Kidney glomerular epithelial cell (primary cell): Measurements from ENCODE around the gene SVOP.
A peak's percentile ranks its signal among the peaks of the same experiment; 100 is the strongest.

Experiments
- DNase-seq: peaks from one replicate; lab custom pipeline; 2025; lab: John Stamatoyannopoulos, UW

SVOP gene

DNA sequence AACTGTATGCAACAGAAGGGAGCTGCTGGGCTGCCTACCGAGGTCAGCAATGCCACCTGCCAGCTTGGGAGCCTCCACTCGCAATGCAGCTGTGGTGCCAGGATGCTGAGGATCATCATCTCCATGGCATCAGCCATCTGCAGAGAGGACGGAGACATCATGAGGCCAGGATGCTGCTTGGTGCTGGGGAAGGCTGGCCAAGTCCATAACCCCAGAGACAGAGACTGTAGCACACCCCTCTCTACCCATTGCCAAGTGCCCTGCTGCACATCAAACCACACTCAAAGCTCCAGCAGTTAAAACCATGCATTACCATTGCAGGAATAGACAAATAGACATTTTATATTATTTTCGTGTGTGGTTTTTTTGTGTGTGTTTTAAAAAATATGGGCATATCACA lies 43.5 kb downstream of the SVOP start:
- no peak for DNase-seq

DNA sequence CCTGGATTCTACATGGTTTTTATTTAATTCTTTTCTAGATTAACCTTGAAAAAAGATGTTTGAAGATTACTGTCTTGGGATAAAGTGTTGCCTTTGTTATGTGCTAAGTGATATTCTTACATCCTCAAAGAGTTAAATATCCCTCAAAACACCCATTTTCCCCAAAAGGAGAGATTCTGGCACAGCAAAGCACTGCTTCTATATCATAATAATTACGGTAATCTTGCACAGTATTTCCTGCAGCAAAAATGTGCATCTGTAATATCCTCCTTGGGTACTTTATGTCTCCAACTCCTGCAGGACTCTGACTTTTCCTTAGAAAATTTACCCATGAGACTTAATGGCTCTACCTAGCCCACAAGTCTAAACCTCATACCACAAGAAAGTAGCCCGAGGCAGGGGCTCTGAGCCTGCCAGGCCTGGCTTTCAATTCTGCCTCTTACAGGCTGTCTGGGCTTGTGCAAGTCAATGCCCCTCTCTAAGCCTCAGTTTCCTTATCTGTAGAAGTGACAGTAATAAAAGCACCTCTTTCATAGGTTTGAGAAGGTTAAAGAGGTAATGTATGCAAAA lies 45.8 kb downstream of the SVOP start:
- DNase-seq = no peak

DNA sequence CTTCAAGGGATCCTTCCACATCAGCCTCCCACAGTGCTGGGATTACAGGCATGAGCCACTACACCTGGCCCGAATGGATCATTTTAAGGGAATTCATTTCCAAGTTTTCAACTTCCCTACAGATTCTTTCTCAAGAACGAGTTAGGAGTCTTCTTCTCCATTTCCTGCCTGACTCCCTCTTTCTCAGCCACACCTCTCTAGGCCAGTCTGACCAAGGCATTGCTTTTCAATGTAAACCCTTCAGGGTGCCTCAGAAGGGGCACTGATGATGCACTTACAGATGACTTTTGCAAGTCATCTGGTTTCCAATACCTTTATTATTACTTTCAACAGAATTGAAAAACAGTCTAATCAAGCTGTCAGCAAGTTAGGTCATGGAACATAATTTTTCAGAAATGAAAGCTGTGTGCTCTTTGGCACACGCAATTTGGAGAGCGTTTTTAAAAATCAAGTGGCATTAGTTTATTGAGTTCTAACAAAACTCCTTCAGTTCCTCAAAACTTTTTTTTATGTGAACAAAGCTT lies 47.2 kb downstream of the SVOP start:
- DNase-seq = no peak

DNA sequence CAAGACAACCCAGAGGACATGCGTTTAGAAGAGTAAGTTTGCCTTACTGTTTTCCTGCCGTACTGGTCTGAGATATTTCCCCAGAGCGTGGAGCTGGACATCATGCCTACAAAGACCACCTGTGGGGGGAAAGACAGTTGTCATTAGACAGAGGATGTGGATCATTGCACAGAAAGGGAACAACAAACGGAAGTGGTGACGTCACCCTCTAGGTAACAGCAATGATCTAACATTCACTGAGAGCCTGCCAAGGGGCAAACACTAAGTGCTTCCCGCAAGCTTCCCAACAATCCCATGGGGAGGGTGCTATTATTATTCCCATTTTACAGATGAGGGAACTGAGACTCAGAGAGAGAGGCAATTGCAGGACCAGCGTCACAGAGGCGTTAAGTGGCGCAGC lies 48.5 kb downstream of the SVOP start:
- no peak for DNase-seq

DNA sequence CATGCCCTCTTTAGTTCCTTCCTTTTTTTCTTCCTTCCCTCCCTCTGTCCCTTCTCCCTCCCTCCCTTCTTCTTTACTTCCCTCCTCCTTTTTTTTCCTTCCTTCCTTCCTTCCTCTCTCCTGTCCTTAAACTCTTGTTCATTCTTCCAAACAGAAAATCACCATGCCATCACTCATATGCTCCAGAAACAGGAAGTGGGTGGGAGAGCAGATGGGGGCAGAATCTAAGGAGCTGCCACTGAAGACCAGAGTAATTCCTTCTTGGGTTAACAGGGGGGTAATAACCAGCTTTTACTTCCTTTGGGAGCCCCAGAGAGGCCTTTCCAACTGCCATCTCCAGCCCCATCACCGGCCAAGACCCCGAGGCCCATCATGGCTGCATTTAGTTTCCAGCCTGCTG lies 51.2 kb downstream of the SVOP start:
- no peak for DNase-seq

DNA sequence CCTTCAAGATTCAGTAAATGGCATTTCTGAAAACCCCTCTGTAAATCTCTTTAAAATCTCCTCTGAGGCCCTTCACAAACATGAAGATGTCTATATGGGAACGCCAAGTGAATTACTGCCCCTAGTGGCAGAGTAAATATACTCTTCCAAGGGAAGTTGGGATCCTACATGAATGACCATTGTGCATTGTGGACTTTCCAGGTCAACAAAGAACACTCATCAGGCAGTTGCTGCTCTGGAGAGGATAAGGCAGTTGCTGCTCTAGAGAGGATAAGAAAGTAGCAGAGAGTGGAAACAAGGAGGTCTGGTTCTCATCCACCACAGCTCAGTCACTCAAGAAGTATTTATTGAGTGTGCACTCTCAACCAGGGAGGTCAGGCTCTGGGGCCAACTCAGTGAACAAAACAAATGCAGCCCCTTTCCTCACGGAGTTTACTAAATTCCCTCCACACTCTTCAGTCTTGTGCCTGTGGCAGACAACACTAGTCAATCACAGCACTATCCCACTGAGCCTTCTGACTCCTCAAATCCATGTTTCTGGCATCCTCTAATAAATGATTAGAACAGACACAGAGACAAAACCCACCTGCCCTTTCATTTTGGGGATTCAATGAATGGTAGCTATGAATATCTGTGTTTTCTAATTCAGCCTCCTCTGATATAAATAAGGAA lies 52.9 kb downstream of the SVOP start:
- DNase-seq = no peak

DNA sequence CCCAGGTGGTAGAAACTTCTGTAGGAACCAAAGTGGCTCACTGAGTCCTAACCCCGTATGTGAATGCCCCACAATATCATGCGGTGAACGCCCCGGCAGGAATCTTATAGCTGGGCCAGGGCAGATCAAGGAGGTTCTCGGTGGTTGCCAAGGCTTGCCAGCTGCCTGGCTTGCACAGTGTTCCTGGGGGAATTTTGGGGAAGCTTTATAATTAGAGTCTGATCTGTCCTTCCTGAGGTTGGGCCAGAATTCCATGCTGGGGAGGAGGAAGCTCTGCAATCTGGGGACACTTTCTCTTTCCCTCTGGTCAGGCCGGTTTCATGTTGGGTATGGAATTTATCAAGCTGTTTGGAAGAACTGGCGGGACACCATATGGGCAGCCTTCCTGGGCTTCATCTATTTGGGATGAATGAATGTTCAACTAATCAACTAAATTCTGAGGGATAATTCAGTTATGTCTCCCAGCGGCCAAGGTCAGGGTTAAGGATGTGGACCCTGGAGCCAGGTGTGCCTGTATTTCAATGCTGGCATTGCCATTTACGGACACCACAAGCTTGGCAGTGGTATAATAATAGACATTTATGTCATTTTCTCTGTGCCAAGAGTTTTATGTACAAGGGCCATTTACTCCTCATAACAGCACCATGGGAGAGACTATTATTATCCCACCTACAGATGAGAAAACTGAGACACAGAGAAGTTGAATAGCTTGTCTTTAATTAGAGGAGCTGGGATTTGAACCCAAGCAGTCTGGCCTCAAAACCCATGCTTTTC lies 54.3 kb downstream of the SVOP start:
- no peak for DNase-seq

DNA sequence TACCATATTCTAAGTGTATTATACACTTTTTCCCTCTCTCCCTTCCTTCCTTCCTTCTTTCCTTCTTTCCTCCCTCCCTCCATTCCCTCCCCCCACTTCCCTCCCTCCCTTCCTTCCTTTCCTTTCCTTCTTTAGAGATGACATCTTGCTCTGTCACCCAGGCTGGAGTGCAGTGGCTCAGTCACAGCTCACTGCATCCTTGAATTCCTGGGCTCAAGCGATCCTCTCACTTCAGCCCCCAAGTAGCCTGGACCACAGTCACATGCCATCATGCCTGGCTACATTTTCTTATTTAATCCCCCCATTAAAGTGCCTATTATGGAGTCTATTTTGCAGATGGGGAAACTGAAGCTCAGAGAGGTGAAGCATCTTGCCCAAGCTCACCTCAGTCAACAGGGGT lies 55.0 kb downstream of the SVOP start:
- no peak for DNase-seq

DNA sequence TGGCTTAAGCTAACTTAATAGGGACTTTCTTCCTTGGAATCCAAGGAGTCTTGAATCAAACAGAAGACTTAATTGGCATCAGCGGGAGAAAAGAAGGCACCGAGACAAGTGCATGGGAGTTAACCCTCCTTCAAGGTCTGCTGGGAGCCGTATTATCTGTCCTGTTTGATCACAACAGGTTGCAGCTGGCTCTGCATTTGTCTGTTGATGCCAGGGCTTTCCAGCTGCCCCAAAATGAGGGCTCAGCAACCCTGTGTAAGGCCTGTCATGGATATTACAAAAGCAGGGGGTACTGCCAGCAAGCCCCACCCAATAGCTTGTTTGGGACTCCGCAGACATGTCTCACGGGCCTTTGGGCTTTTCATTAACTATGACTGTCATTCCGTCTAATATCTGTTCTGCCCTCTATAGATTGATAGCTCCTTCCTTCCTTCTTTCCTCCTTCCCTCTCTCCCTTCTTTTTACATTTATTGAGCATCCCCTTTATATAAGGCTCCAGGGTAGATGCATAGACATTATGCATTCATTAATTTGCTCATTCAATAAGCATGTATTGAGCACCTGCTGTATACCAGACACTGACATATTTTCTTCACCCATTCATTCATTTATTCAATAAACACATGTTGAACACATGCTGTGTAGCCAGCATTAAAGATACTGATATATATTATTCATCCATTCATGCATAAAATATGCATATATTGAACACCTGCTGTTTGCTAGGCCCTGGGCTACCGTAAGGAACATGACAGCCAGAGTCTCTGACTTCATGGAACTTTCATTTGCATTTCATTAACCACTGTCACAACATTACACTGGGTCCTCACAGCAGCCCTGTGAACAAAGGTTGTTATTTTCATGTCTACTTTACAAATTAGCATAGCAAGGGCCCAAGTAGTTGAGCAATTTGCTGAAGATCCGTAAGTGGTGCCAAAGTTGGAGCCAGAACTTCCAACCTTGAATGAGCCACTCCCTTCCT lies 56.2 kb downstream of the SVOP start:
- DNase-seq = no peak

DNA sequence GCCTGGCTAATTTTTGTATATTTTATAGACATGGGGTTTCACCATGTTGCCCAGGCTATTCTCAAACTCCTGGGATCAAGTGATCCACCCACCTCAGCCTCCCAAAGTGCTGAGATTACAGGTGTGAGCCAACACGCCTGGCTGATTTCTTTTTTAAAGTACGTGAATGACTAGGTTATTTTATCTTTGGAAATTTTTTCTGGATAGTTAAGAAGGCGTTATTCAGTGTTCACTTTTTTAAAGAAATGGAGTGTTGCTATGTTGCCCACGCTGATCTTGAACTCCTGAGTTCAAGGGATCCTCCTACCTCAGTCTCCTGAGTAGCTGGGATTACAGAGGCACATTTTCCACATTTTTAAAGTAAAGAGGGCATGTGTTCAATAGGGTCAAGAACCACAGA lies 58.6 kb downstream of the SVOP start:
- no peak for DNase-seq

DNA sequence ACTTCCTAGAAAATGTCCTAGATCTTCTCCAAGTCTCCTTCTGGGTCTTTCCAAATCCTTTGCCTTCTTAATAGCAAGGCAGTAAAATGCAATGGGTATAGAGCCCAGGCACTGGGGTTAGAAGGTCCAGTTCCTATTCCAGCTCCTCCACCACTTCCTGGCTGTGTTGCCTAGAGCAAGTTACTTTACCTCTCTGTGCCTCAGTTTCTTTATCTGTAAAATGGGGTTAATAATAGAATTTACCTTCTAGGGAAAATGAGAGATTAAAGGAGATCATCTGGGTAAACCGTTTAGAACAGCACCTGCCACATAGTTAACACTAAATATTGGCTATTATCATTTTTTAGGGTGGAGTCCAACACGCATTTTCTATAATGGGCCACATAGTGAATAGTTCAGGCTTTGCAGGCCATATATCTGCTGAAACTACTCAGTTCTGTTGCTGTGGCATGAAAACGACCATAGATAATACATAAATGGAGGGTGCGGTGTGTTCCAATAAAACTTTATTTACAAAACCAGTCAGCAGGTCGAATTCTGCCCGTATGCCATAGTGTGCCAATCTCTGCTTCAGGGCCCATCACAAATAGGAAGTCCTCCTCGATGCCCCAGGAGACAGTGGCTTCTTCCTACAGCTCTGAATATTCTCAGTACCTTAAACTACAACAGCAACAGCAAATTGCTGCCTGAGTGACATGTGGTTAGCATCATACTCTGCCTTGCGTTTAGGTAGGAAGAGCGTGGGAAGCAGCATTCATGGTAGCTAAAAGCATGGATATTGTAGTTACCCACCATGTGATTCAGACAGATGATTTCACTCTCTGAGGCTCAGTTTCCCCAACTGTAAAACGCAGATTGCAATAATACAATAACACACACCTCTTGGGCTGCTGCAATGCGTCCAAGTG lies 60.9 kb downstream of the SVOP start:
- DNase-seq = no peak

DNA sequence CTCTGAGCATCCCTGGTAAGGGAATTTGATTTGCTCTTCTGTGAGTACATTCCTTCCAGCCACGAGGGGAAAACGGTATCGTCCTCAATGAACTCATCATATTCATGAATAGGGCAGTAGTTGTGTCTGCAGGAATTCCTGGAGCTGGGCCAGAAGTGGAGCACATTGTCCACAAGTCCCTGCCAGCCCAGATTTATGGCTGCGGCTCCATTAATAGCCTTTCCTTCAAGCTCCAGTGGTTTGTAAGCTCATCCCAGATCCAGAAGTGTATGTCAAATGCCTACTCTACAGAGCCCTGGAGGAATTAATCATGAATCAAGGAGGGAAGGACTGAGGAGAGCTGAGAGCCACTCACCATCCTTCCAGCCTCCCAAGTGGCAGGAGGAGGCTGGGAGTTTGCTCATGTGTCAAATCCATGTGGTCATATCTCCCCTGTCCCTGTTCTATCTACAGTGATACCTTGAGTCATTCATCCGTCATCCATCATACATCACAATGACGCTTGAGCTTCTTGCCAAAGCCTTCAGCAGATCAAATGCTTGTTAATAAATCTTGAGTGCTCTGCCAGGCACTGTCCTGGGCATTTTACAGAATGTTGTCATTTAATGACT lies 65.5 kb downstream of the SVOP start:
- DNase-seq = peak; percentile 100

DNA sequence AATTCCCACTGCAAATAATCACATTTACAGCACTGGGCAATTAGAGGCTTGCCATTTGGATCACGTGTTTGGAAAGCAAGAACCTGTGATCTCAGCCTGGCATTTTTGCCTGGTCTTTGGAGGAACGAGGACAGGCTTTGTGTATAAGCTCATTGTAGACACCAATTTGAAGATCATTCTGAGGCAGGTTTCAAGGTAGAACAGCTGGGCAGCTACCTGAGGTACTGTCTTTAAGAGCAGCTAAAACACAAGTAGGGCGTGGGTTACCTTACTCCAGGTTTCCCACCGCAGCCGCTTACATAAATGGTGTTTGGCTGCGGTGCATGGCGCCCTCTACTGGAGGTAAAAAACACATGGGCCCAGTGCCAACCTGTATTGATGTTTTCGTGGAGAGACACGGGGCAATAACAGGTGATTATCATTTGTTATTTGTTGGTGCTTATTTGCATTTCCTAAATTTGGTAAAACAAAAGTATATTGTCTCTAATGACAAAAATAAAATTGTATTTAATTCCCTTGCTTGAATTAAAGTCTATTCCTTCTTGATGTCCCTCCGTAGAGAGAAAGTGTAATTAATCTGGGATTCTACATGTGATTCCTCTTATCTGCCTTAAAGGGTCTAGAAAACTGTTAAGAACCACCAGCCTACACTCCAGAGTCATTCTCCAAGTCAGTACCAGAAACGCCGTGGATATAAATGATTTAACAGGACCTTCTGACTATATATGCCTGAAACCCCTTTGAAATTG lies 69.7 kb downstream of the SVOP start:
- DNase-seq = peak; percentile 76

DNA sequence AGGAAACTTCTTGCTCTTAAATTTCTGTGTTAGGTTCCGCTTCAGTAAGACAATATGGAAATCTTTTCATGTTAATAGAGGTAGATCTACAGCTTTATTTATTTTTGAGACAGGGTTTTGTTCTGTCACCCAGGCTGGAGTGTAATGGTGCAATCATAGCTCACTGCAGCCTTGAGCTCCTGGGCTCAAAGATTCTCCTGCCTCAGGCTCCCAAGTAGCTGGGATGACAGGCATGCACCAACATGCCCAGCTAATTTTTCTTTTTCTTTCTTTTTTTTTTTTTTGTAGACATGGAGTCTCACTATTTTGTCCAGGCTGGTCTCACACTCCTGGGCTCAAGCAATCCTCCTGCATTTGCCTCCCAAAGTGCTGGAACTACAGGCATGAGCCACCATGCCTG lies 70.9 kb downstream of the SVOP start:
- no peak for DNase-seq

DNA sequence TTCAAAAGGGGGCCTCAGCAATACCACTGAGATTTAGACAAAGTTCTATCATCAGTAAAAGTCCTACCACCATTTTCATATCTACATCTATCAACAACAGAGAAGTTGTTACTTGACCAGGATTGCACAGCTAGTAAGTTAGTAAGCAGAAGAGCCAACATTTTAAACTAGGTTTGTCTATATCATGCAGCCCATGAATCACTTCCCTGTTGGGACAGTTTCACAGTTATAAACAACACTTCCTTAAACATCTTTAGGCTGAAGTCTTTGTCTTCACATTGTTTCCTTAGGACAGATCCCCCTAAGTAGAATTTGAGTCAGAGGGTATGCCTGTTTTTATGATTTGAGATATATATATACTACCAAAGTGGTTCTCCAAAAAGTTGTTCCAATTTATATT lies 72.5 kb downstream of the SVOP start:
- DNase-seq = no peak

DNA sequence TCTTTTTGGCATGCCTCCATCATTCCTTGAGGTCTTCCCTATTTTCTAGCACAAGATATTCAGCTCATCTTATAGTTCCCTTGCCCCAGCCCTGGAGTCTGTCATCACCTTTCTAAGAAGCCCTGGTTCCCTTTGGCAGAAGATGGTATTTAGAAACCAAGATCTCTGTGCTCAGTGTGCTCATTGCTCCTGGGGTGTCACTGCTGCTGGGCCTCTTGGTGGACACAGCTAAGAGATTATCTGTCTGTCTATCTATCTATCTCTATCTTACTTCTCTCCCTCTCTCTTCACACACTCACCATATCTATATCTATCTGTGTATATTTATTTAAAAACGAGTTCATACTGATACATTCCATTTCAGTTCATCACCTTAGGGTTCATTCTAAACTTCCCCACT lies 73.8 kb downstream of the SVOP start:
- DNase-seq = no peak

DNA sequence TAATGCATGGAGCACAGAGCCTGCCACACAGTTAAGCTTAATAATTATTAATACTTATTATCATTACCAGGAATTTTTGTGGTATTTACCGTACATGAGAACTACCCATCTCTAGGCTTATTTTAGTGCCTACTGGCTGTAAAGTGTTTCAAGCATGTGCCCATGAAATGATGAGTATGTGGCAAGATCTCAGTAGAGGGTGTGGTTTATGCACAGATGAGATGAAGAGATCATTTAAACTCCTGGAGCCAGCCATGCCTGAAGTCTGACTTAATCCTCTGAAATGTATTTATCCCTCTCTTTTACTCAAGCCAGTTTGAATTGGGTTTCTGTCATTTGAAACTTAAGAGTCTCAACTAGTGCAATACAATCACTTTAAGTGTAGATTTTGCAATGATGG lies 80.7 kb downstream of the SVOP start:
- no peak for DNase-seq

DNA sequence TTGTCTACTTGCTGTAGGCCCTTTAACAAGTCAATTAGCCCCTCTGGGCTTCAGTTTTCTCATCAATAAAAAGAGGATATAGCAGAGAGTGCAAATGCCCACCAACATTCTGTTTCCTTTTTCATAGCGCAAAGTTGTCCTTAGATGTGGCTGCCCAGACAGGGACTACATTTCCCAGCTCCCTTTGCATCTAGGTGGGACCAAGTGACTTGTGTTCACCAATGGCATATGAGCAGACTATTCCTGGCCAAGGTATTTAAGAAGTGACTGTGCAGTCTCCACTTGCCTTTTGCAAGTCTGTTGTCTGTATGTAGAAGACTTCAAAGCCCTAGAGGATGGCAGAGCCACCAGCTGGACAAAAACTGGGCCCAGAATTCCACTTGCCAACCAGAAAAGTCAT lies 81.3 kb downstream of the SVOP start:
- no peak for DNase-seq

DNA sequence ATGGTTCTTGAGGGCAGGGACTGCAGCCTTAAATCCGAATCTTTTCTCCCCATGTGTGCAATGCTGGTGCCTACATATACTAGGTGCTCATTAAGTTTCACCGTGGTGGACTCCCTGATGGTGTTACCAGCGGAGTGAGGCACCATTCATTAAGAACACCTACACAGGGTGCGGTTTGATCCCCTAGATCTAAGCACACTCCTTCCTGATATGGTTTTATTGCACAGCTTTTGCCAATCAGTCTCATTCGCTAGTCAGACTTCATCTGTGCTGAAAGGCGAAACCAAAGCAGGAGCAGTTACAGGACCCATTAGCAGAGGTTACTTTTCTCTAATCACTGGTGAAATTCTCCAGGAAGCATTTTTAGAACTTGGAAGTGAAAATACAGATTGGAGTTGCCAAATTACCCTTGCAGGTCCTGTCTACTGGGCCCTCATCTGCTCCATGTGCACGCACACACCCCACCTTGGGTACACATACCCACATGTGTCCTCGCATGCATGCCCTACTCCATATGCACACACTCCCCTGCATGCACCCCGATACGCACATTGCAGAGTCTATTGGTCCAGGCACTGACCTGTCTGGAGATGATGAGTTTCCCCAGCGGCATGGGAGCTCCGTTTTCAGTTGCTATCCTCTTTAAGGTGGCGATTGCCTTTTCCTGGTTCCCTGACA lies 82.5 kb downstream of the SVOP start:
- no peak for DNase-seq
